PFSK-1 (cell line): ENCODE data around the gene JAG1.

Experiments
- FOXP2 ChIP-seq: optimal IDR thresholded peaks from 2 replicates; pipeline ENCODE3; 2011; ENCODE audit warnings: borderline replicate concordance, control low read depth, inconsistent platforms; ENCODE audit not compliant: insufficient read depth; ENCODE audit errors: extremely low read length, extremely low read depth
- POLR2AphosphoS5 ChIP-seq: IDR thresholded peaks from 2 replicates; pipeline ENCODE4 v1.6.1; 2012; ENCODE audit warnings: low read depth, mild to moderate bottlenecking, control low read depth, low read length, moderate library complexity
- REST ChIP-seq, 2 experiments: IDR thresholded peaks; 2 replicates each; pipeline versions ENCODE4 v1.6.1 to v1.8.0; 2011 to 2012; ENCODE audit warnings: low read depth in 2 of 2, low read length in 2 of 2, control low read depth in 1 of 2, inconsistent platforms in 1 of 2, mild to moderate bottlenecking in 1 of 2, moderate library complexity in 1 of 2; ENCODE audit not compliant: insufficient read depth in 1 of 2
- SIN3A ChIP-seq: IDR thresholded peaks from 2 replicates; pipeline ENCODE4 v1.6.1; 2012; ENCODE audit warnings: mild to moderate bottlenecking, low read length, moderate library complexity, borderline replicate concordance; ENCODE audit not compliant: insufficient read depth
- TAF1 ChIP-seq: IDR thresholded peaks from 2 replicates; pipeline ENCODE4 v1.6.1; 2012; ENCODE audit warnings: low read length, control low read depth, borderline replicate concordance; ENCODE audit not compliant: insufficient read depth

The JAG1 gene

DNA sequence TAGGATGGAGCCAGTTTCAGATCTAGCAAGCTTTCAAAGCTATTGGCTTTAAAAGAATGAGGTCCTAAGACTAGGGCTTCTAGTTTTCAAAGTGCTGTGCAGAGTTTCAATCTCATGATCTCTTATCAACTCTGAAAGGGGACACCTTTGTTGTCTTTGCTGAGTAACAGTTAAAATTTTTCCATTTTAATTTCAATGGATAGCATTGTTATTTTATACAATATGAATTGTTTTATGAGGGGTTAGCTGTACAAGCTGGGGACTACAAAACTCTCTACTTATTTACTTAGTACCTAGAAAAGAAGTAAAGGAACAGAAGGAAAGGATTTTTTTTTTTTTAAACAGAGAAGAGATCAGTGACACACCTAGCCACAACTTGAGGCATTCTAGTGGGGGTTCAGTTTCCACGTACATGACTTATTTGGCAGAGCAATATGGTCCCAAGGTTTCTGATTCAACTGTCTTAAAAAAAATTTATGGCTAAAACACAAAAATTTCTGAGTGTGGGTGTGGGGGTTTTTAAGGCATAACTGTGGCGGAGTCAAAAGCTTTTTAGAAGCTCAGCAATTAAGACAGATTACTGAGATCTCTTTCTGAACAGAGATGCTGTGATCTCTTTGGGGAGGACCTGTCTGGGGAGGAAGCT lies 46.1 kb upstream of the JAG1 start:
- TF ChIP-seq SIN3A (no peak), TAF1 (no peak), POLR2AphosphoS5 (no peak), REST (IDR thresholded peaks at IDR 0.05; ENCODE audit: insufficient read depth in 1 of 2, low read depth in 2 of 2, low read length in 2 of 2) (no peak), FOXP2 (no peak)

- no peak for TF ChIP-seq TAF1
- no peak for TF ChIP-seq POLR2AphosphoS5
- TF ChIP-seq REST (IDR thresholded peaks at IDR 0.05; ENCODE audit: insufficient read depth in 1 of 2, low read depth in 2 of 2, low read length in 2 of 2): no peak
- TF ChIP-seq SIN3A: no peak
- no peak for TF ChIP-seq FOXP2
These were observed 44.9 kb upstream of the JAG1 start for GRCh38 chr20:10718661-10719060.

- no peak for TF ChIP-seq TAF1
- TF ChIP-seq POLR2AphosphoS5: no peak
- no peak for TF ChIP-seq REST (IDR thresholded peaks at IDR 0.05; ENCODE audit: insufficient read depth in 1 of 2, low read depth in 2 of 2, low read length in 2 of 2)
- no peak for TF ChIP-seq SIN3A
- no peak for TF ChIP-seq FOXP2
These were observed 43.1 kb upstream of the JAG1 start for GRCh38 chr20:10716855-10717254.

DNA sequence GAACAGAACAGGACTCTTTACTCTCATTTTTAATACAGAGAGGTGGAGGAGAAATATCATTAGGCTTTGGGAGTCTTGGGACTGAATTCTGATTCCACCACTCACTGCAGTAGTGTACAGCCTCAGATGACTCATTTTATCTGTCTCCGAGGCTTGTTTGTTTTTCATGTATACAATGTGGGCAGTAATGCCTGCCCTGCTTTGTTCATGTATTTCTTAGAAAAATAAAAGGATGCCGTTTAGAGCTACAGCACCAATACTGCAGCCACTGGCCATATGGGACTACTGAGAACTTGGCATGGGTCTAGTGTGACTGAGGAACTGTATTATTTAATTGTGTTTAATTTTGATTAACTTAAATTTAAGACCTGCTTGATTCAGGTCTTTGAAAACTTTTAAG lies 41.2 kb upstream of the JAG1 start:
- TF ChIP-seq TAF1: no peak
- no peak for TF ChIP-seq POLR2AphosphoS5
- no peak for TF ChIP-seq SIN3A
- TF ChIP-seq FOXP2: no peak
- TF ChIP-seq REST (IDR thresholded peaks at IDR 0.05; ENCODE audit: insufficient read depth in 1 of 2, low read depth in 2 of 2, low read length in 2 of 2): no peak
